NCI-H82 (cell line): ENCODE measurements around the gene HMX1.
A peak's percentile ranks its signal among the peaks of the same experiment; 100 is the strongest.

Experiments
- DNase-seq: peaks from one replicate; lab custom pipeline; 2025; lab: John Stamatoyannopoulos, UW

HMX1 gene

DNA sequence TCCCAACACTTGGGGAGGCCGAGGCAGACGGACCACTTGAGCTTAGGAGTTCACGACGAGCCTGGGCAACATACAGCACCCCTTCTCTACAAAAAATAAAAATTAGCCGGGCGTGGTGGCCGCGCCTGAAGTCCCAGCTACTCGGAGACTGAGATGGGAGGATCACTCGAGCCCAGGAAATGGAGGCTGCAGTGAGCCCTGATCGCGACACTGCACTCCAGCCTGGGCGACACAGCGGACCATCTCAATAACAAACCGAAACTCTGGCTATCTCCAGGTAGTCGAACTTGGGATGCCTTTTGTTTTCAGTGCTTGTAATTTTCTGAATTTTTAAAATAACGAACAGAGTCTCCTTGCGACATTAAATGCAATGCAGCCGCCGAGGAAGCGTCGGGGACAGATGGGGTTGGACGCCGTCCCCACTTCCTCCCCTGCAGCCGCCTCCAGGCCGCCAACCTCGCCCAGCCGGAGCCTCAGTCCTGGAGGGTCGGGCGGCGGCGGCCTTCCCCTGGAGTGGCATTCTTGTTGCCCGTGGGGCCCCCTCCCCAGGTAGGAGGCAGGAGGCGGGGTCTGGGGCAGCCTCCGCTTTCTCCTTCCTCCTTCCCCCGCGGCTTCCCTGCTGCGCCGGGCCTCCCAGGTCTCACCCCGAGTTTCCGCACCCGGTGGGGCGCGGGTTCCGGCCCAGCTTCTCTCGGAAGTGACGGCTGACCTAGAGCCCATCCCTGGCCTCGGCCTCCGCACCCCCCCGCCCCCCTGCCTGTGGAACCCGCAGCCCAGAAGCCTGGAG is 14.6 kb downstream of the HMX1 start:
- DNase-seq: no peak

DNA sequence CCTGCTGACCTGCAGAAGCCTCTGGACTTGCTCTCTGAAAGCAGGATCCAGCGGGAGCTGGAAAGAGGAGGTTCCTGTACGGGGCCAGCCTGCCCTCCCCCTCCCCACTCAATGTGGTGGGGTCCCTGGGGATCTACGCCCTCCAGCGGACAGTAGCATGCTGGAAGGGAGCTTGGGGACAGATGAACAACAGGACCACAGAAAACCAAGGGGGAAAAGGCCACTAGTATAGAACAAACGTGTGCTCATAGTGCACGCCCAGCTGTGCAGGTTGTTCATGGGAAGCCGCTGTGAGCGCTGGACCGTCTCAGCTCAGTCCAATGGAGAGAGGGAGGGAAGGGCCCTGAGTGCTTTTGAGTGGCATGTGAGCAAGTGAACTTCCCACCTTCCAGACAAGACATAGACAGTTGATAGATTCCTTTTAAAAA is 15.8 kb downstream of the HMX1 start:
- peak; percentile 13 for DNase-seq

DNA sequence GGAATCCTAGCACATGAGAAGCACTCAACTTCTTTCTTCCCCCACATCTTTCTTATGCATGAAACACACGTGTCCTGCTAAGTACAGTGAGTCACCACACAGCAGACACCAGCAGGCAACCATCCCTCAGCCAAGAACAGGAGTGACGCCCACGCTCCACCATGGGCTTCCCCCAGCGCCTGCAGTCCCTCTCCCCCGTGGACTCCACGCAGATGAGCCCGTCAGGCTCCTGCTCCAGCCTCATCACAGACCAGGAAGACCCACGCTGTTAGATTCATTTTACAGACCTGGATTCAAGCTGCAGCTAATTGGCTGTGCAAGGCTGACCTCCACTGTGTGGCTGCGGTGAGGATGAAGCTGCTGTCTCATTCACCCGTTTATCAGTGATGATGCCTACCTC is 16.7 kb downstream of the HMX1 start:
- no peak for DNase-seq

DNA sequence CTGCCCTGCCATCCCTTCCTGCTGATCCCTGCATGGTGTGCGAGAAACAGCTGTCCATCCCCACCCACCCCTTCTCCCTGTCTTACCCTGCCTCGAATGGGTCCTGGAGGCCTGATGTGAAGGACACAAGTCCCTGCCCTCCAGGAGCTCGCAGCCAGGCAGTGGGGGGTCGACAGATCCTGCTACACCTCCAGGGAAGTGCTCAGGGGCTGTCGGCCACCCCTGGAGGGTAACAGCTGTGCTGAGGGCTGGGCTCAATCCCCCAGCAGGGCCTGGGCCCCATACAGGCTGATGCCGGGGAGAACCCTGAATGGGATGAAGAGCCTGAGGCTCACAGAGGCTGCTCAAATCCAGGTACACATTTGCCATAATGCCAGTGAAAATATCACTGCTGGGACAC is 17.6 kb downstream of the HMX1 start:
- no peak for DNase-seq

DNA sequence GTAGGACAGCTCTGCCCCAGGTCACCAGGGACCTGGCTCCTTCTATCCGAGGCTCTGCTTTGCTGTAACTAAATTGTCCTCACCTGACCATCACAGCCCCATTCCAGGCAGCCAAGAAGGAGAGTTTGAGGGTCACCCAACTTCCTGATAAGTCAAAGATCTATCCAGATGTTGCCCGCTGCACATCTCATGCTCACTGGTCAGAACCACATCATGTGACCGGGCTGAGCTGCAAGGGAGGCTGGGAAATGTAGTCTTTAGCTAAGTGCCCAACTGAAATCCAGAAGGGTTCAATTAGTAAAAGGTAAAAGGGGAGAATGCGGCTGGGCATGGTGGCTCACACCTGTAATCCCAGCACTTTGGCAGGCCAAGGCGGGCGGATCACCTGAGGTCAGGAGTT is 18.4 kb downstream of the HMX1 start:
- no peak for DNase-seq

DNA sequence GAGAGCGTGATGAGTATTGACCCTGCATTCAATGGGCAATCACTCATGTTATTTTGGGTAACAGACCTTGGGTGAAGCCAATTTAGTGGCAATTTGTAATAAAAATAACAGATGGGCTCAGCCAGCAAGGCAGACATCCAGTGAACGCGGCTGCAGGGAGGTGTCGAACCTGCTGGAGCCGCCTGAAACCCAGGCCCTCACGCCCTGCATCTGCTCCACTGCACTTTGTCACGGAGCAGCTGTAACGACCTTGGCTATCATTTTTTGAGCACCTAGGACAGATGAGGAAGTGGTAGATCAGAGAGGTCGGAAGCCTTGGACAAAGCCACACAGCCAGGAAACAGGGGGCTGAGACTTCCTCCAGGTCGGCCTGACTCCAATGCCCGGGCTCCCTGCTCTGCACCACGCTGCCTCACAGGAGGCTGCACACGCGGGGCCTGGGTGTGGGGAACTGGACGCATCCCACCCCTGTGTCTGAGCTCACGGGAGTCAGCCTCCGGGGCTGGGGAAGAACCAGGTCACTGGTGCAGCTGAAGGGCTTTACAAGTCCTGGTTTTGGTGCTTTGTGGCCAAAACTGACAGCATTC is 19.4 kb downstream of the HMX1 start:
- DNase-seq: no peak

DNA sequence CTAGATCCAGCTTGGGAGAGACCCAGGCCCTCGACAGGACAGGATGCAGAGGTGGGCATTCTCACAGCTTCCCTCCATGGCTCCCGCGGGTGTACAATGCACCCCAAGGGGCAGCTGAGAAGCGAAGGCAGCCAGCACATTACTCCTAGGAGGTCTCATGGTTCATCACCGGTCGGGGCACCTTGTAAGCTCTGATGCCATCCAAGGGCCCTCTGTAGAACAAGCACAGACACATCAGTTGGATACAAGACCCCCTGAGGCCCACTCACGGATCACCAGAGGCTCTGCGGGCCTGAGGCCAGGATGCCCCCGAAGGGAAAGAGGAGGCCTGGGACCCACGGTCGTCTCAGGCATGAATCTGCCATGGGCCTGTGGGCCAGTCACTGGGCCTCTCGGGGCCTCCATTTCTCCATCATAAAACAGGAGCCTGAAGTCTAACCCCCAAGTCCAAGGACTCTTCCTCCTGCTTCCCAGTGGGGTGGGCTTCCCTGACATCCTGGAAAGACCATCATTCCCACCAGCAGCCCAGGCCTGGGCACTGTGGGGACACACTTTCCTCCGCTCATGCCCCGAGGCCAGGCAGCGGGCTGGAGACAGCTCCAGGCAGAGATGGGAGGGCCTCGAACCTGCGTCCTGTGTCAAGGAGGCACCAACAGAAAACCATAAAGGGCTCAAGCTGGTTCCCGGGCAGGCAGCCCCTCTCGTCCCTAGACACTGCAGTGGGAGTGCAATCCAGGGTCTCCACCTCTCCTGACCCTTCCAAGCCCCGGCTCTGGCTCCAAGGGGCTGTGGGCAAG is 20.1 kb downstream of the HMX1 start:
- DNase-seq: no peak

DNA sequence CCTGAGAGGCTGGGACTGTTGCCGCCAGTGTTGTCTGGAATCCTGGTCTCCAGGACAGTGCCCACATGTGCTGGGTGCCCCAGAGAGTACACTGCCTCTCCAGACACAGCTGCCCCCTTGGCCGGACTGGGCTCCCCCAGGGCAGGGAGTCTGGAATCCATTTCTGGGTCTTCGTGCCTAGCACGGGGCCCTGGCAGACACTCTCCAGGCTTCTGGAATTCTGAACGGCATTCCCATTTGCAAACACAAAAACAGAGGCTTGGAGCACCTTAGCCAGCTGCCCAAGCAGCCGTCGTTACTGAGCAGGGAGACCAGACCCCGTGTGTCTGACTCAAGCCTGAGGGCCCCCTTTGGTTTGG is 20.8 kb downstream of the HMX1 start:
- DNase-seq: no peak

DNA sequence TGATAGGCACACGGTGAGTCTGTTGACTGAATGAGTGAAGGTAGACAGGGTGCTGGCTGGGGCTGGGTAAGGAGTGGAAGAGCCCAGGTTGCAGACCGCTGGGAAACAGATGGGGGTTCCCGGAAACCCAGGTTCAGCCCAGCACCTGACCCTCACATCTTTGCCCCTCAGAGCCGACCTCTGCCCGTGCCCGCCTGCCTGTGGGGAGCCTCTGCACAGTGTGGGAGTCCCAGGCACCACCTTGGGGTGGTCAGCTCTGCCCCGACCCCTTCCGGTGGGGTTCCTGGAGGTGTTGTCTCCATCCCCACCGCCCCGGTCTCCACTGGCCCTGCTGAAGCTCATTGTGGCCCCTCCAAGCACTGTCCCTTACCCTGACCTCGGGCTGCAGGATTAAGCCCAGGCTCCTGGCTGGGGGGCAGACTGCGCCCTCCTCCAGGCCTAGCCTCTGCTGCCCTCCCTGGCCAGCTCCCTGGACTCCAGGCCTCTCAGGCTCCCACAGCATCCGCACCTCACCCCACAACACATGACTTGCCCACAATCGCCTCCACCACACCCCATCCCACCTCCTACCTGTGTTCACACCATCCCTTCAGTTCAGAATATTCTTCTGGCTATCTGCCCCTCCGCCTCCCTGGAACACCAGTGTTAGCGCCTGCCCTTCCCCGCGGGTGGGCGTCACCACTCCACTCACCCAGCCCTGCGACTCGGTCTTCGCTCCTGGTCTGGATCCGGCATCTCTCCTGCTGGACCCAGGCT is 21.4 kb downstream of the HMX1 start:
- no peak for DNase-seq

DNA sequence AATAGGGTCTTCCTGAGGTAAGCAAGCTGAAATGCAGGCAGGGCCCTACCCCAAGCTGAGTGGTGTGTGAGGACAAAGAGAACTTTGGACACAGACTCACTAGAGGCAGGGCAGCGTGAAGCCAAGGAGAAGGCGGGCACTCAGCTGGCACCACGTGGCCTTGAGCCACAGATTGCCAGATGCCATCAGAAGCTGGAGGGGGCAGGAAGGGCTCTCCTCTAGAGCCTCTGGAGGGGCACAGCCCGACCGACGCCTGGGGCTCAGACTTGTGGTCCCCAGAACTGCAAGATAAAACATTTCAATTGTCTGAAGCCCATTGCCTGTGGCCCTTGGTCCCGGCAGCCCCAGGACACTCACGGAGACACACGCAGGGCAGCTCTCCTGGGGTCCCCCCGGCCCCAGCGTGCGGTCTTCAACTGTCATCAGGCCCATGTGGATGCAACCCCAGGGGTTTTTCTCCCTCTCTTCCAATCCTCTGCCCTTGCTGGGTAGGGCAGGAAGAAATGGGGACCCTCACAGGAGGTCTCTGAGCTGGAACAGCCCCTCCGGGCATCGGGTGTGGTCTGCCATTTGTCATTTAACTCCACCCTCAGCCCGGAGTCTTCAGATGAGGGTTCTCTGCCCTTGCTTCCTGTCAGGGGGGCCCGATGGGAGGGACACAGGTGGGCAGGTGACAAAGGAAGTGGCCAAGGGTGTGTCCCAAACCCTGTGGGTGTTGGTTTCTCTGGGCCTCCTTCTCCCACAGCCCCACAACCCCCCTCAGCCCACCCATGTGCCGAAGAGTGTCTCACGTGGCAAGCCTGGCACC is 22.2 kb downstream of the HMX1 start:
- DNase-seq: no peak

DNA sequence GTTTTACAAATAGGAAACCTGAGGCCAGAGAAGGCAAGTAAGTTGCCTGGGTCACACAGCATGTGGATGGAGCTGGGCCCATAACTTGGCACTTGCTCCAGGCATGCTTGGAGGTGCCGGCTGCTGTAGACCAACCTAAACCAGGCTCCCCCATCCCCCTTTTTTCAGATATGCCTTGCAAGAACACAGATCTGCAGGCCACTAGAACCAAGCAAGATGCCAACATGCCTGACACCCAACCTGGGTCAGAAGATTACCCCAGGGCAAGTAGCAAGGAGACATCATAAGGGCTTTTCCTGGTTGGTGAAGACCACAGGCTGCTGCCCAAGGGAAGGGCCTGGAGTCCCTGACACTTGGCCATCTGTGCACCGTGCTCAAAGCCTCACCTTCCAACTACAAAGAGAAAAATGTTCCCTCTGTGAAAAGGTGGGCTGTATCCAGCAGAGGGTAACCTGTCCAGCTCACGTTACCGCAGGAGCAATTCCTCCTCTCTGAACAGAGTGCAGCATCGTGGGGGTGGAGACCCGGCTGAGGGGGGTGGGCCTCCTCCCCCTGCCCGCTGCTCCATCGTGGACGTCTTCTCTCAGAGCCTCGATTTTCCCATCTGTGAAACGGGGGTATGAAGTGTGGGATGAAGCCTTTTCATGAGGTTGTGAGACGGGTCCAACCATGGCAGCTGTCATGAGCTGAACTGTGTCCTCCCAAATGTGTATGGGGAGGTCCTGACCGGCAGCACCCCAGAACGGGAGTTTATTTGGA is 23.0 kb downstream of the HMX1 start:
- DNase-seq: no peak

DNA sequence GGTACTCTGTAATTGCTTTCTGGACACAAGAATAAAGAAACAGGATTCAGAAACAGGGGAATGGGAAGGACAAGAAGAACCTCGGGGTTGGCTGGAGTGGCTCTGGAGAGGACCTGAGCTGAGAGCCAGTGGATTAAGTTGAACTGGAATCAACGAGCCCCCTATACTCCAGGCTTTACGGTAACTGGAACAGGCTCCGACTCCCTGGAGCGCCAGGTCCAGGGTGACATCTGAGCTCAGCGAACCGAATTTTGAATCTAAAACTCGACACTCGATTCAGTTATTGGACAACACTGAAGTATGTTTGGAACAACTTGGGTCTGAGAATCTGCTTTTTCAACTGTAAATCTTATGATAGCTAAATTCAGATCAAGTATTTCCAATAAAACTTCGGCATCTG is 23.9 kb downstream of the HMX1 start:
- DNase-seq: no peak

DNA sequence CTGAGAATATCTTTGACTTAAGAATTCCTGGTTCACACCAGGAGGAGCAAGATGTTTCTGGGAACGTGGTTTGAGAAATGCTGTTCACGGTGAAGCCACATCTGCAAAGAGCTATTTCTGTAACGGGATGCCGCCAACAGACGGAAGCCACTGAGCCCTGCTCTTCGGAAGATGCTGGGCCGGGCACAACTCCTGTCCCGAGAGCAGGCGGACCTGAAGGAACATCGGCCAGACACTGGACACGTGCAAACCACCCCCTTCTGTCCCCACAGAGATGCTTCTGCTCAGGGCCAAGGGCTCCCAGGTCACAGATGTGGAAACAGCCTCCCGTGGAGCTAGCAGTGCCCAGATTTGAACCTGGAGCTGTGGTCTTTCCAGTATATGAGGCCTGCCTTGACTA is 24.3 kb downstream of the HMX1 start:
- DNase-seq: no peak

DNA sequence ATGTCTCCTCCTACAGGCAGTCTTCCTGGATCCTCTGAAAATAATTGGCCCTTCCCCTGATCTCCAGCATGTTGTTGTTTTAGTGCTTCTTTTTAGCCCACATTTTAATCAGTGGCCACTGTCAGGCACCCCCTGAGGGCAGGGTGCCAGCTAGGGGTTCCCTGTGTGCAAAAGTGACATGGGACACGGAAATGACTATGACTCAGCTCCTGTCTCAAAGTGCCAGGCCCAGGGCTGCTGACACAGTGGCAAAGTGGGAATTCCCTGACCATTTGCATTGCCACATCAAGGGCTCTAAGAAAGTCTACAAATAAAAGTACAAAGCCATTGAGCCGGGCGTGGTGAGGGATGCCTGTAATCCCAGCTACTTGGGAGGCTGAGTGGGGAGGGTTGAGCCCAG is 24.8 kb downstream of the HMX1 start:
- DNase-seq: no peak

DNA sequence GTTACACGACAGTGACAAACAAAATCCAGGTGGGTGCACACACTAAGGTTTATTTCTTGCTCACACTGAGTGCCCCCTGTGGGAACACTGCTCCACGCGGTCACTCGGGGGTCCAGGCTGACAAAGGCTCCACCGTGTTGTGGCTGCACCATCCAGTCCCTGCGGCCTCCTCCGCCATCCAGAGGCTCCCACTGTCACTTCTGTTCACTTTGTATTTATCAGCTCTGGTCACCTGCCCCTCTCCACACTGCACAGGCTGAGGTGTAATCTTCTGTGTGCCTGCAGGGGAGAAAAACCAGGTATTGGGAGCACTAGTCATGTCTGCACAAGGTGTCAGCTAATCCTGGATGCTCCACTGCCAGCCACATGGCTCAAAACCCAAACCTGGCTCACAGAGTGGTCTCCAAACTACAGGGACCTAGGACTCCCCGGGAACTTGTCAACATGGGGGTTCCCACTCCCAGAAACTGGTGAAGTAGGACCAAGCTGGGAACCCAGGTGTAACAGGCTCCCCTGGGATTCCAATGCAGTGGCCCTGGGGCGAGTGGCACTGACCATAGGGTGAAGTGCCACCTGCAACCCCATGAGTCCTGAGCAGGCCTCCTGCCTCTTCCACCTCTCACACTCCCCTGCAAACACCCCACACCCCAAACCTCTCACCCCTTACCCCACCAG is 25.5 kb downstream of the HMX1 start:
- no peak for DNase-seq

DNA sequence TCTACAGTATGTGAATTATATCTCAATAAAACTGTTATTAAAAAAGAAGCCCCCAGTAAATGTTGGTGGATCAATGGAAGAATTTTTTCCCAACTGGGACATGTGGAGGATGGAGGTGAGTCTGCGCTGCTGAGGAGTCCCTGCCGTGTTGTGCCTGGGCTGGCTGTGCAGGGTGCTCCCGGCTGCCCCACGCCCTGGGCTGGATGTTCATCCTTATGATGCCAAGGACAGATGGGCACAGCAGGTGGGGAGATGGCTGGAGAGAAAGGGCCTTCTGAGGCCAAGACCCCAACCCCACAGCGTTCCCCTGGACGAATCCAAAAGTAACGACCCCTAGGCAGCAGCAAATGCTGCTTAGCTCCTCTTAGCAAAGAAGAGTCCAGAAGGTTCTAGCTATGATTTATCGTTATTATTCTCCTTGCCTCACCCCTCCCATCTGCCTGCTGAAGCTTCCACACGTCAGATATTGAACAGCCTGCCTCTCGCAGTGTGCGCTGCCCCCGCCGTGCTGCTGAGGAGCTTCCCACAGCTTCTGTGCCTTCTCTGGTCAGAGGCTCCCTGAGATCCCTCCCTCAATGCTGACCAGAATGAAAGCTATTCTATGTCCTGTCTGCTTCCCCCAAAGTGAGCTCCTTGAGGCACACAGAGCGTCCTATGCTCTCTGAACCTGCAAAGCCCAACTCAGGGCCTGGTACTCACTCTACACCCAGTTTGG is 26.5 kb downstream of the HMX1 start:
- no peak for DNase-seq

DNA sequence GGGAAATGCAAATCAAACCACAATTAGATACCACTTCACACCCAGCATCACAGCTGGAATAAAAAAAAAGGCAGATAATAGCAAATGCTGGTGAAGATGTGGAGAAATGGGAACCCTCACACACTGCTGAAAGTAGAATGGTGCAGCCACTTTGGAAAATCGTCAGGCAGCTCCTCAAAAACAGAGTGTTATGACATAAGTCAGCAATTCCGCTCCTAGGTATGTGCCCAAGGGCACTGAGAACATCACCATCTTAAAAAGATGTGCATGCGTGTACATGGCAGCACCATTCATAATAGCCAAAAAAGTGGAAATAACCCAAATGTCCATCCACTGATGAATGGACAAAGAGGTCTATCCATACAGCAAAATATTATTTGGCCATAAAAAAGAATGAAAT is 28.0 kb downstream of the HMX1 start:
- no peak for DNase-seq

DNA sequence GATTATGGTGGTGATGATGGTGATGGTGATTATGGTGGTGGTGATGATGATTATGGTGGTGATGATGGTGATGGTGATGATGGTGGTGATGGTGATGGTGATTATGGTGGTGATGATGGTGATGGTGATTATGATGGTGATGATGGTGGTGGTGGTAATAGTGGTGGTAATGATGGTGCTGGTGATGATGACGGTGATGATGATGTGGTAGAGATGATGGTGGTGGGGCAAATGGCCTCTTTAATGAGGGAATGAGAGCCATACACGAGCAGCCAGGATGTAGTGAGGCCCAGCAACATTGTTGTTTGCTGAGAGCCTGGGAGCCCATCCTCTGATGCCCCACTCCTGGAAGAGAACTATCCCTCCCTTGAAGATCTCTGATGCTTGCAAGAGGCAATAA is 29.0 kb downstream of the HMX1 start:
- no peak for DNase-seq

DNA sequence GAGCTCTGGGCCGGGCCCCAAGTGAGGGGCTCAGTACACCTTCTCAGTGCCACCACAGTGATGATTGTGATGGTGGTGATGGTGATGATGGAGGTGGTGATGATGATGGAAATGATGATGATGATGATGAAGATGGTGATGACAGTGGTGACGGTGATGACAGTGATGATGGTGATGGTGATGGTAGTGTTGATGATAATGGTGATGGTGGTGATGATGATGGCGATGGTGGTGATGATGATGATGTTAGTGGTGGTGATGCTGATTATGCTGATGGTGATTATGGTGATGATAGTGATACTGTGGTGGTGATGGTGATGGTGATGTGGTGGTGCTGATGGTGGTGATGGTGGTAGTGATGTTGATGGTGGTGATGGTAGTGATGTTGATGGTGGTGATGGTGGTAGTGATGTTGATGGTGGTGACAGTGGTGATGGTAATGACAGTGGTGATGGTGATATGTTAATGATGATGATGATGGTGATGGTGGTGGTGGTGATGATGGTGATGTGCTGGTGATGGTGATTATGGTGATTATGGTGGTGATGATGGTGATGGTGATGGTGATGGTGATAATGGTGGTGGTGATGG is 29.9 kb downstream of the HMX1 start:
- DNase-seq: no peak
